Mucosa of descending colon (tissue), 3 donors: ENCODE results near the gene FAM78A. TPM values are rescaled to one million over a fixed set of nuclear protein-coding genes. Genes with fewer than 3 reads are reported as not detected.
A peak's percentile ranks its signal among the peaks of the same experiment; 100 is the strongest.

Experiments used
- ATAC-seq: fragments of 200-7000 bp; cut with Tn5 transposase; one replicate; pipeline ENCODE4 v1.9.1; 2020; ENCODE audit warnings: mild to moderate bottlenecking, moderate library complexity
- DNase-seq, 3 donors: peaks; one replicate each; pipeline ENCODE4 v3.0.0-alpha.2; 2020
- H3K36me3 ChIP-seq: fragments of 200-600 bp; one replicate; pipeline ENCODE4 v1.8.0; 2021; ENCODE audit warnings: low read depth, mild to moderate bottlenecking
- H3K4me1 ChIP-seq: fragments of 200-600 bp; one replicate; pipeline ENCODE4 v1.8.0; 2021; ENCODE audit warnings: low read depth, mild to moderate bottlenecking
- H3K4me3 ChIP-seq: fragments of 200-600 bp; one replicate; pipeline ENCODE4 v1.8.0; 2021; ENCODE audit warnings: mild to moderate bottlenecking
- H3K9me3 ChIP-seq: fragments of 200-600 bp; one replicate; pipeline ENCODE4 v1.8.0; 2021; ENCODE audit warnings: mild to moderate bottlenecking
- CTCF ChIP-seq: fragments of 200-600 bp; IDR thresholded peaks from one replicate; pipeline ENCODE4 v1.8.0; 2022; ENCODE audit warnings: antibody characterized with exemption, mild to moderate bottlenecking
- intact Hi-C, 2 donors: fragments of 100-400 bp; cut with DNase I in 1 of 2; cut with micrococcal nuclease in 1 of 2; formaldehyde crosslinking; loops; one replicate each; pipeline versions ENCODE4 v1.11.0 to v1.11.1; 2022; cut with DNase I, micrococcal nuclease
- total RNA-seq, 3 donors: library from RNA; stranded (reverse); fragmentation: NEBNext Ultra II Directional in 2 of 3; extraction: Animal tissue kit (Norgen Biotek cat#: 25700) in 2 of 3; gene quantifications; one replicate each; pipeline versions ENCODE4 v1.2.1 to v1.2.4, GENCODE V29; 2021 to 2023
- donor health status: DM: no; HTN: no; CAD: no; lungs with moderate emphysema.
- donor health status: DM: no; HTN: no; CAD: no.
- donor health status: DM: no; HTN: yes; CAD: no.

The FAM78A gene
- total RNA-seq, 3 donors from 2014 or later, result 1.4 to 3.9 (median 2.9) TPM

GRCh38 chr9:131318231-131319085 is 42.1 kb upstream of the FAM78A start:
- ATAC-seq (no peak), DNase-seq (no peak)
- Histone ChIP-seq H3K36me3 (no peaks in the 10 kb centered on the region), H3K4me3 (no peak overlapping the region), H3K4me1 (no peaks in the 10 kb centered on the region), H3K9me3 (no peaks in the 10 kb centered on the region)
- no peak for TF ChIP-seq CTCF
- intact Hi-C loops, result no loop called here

- DNase-seq, result peak in 2 of 3 donors; percentile 58 to 65
- ATAC-seq, result peak; percentile 76
- peaks cover 5% of the 10 kb centered on the region for H3K4me1 ChIP-seq
- no peaks in the 10 kb centered on the region for H3K9me3 ChIP-seq
- intact Hi-C loops, result no loop called here
- no peaks in the 10 kb centered on the region for H3K36me3 ChIP-seq
- H3K4me3 ChIP-seq, result no peak overlapping the region
- TF ChIP-seq CTCF, result no peak
Measured at GRCh38 chr9:131312822-131313770, 36.8 kb upstream of the FAM78A start.

GRCh38 chr9:131312246-131312645 is 35.9 kb upstream of the FAM78A start:
- ATAC-seq (no peak), DNase-seq (no peak)
- H3K36me3 ChIP-seq, result no peaks in the 10 kb centered on the region
- peaks cover 5% of the 10 kb centered on the region for H3K4me1 ChIP-seq
- intact Hi-C loops, result no loop called here
- TF ChIP-seq CTCF, result no peak
- H3K9me3 ChIP-seq, result no peaks in the 10 kb centered on the region
- H3K4me3 ChIP-seq, result no peak overlapping the region

DNA sequence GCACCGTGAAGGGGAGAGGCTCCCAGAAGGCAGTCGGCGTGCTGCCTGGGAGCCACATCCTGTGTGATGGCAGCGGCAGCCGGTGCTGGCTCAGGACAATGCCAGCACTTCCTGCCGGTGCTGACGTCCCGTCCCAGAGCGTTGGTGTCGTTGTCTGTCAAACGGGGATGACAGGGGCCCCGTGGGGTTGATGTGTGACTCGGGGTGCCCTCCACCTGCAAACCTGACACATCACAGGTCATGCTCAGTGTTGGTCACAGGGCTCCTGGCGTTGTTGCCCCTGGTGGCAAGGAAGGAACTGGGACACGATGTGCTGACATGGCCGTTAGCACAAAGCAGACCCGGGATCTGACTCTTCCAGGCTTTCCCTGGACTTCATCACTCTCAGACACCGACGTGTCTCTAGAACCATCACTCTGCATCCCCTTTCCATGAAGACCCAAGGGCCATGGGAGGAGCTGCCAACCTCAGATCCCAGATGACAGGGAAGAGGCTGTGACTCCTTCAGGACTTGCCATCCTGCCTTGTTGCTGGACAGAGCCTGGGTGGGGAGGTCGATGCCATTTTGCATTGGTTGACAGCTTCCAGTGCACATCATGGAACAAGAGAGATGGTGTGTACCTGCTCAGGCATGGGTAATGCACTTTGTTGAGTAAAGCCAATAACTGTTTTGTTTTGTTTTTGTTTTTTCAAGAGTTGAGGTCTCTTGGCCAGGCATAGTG is 34.7 kb upstream of the FAM78A start:
- DNase-seq, result peak in 2 of 3 donors; percentile 54 to 64
- intact Hi-C loops, result no loop called here
- no peak for TF ChIP-seq CTCF
- peak; percentile 71 for ATAC-seq
- H3K36me3 ChIP-seq, result no peaks in the 10 kb centered on the region
- no peaks in the 10 kb centered on the region for H3K9me3 ChIP-seq
- peaks cover 5% of the 10 kb centered on the region for H3K4me1 ChIP-seq
- H3K4me3 ChIP-seq, result no peak overlapping the region

- Histone ChIP-seq H3K36me3 (no peaks in the 10 kb centered on the region), H3K4me3 (no peak overlapping the region), H3K4me1 (peaks cover 5% of the 10 kb centered on the region), H3K9me3 (no peaks in the 10 kb centered on the region)
- ATAC-seq (no peak), DNase-seq (no peak)
- intact Hi-C loops, result no loop called here
- no peak for TF ChIP-seq CTCF
Measured at GRCh38 chr9:131309530-131310276, 33.4 kb upstream of the FAM78A start.
